ENCODE measurements around the gene ARHGAP22.

DNA sequence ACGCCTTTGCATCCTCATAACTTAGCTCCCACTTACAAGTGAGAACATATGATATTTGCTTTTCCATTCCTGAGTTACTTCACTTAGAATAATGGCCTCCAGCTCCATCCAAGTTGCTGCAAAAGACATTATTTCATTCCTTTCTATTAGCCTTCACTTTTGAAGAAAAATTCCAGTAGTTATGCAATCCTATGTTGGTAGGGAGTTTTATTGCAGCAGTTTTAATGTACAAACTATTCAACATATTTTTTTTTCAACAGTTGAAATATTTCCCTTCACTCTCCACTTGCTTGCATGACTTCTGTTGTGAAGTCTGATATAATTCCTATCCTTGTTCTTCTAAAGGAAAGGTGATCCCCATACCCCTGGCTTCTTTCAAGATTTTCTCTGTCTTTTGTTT is 27.3 kb upstream of the ARHGAP22 start:
- TF ChIP-seq, protein P1, sequence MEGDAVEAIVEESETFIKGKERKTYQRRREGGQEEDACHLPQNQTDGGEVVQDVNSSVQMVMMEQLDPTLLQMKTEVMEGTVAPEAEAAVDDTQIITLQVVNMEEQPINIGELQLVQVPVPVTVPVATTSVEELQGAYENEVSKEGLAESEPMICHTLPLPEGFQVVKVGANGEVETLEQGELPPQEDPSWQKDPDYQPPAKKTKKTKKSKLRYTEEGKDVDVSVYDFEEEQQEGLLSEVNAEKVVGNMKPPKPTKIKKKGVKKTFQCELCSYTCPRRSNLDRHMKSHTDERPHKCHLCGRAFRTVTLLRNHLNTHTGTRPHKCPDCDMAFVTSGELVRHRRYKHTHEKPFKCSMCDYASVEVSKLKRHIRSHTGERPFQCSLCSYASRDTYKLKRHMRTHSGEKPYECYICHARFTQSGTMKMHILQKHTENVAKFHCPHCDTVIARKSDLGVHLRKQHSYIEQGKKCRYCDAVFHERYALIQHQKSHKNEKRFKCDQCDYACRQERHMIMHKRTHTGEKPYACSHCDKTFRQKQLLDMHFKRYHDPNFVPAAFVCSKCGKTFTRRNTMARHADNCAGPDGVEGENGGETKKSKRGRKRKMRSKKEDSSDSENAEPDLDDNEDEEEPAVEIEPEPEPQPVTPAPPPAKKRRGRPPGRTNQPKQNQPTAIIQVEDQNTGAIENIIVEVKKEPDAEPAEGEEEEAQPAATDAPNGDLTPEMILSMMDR (IDR thresholded peaks at IDR 0.05): no peak
- TF ChIP-seq POLR2AphosphoS5 (IDR thresholded peaks at IDR 0.05; ENCODE audit: low read depth, low read length): no peak
- TF ChIP-seq JUND (IDR thresholded peaks at IDR 0.05): no peak
- no peak for TF ChIP-seq RAD21 (IDR thresholded peaks at IDR 0.05; ENCODE audit: low read length)
